GM23338 (cell line): ENCODE measurements around the gene C8G. TPM values are rescaled to one million over a fixed set of nuclear protein-coding genes. Genes with fewer than 3 reads are reported as not detected.

Source experiments
- ATAC-seq: fragments of 200-7000 bp; cut with Tn5 transposase; 3 replicates; pipeline ENCODE4 v1.9.1; 2020
- DNase-seq: peaks from one replicate; pipeline ENCODE4 v3.0.0-alpha.2; 2015; ENCODE audit warnings: low spot score
- H2AFZ ChIP-seq: fragments of 200-600 bp; sonication (generic); 2 replicates; pipeline ENCODE4 v1.8.0; 2016; ENCODE audit warnings: antibody characterized with exemption, mild to moderate bottlenecking, moderate library complexity
- H3F3A ChIP-seq: fragments of 200-600 bp; sonication (generic); replicated peaks from 2 replicates; pipeline ENCODE4 v1.8.0; 2017; ENCODE audit warnings: antibody characterized with exemption, mixed run types, low read depth
- H3K27ac ChIP-seq: fragments of 200-600 bp; sonication (generic); 2 replicates; pipeline ENCODE4 v1.6.1; 2016; ENCODE audit warnings: low read depth
- H3K27me3 ChIP-seq: fragments of 200-600 bp; sonication (generic); 2 replicates; pipeline ENCODE4 v1.8.0; 2016; ENCODE audit warnings: mild to moderate bottlenecking, mixed run types, moderate library complexity; ENCODE audit not compliant: insufficient read depth
- H3K36me3 ChIP-seq: fragments of 200-600 bp; sonication (generic); 2 replicates; pipeline ENCODE4 v1.8.0; 2016; ENCODE audit warnings: mild to moderate bottlenecking; ENCODE audit not compliant: insufficient read depth
- H3K4me1 ChIP-seq: fragments of 200-600 bp; sonication (generic); 2 replicates; pipeline ENCODE4 v1.8.0; 2016; ENCODE audit warnings: mild to moderate bottlenecking, moderate library complexity; ENCODE audit not compliant: insufficient read depth
- H3K4me2 ChIP-seq: fragments of 200-600 bp; sonication (generic); 2 replicates; pipeline ENCODE4 v1.7.1; 2017; ENCODE audit warnings: mixed run types
- H3K4me3 ChIP-seq: fragments of 200-600 bp; sonication (generic); 2 replicates; pipeline ENCODE4 v1.6.1; 2016; ENCODE audit warnings: mixed run types
- H3K79me2 ChIP-seq: fragments of 200-600 bp; sonication (generic); replicated peaks from 2 replicates; pipeline ENCODE4 v1.8.0; 2017; ENCODE audit warnings: mild to moderate bottlenecking; ENCODE audit not compliant: insufficient read depth
- H3K9me2 ChIP-seq: fragments of 200-600 bp; sonication (generic); 2 replicates; pipeline ENCODE4 v1.8.0; 2017; ENCODE audit not compliant: insufficient read depth
- H4K20me1 ChIP-seq: fragments of 200-600 bp; sonication (generic); replicated peaks from 2 replicates; pipeline ENCODE4 v1.8.0; 2017; ENCODE audit warnings: mild to moderate bottlenecking; ENCODE audit not compliant: insufficient read depth
- H3K27ac Mint-ChIP-seq: 2 replicates; pipeline ENCODE4 v1.8.0; 2020; ENCODE audit warnings: inconsistent platforms, mild to moderate bottlenecking, moderate library complexity, mixed read lengths
- H3K27me3 Mint-ChIP-seq: 3 replicates; pipeline ENCODE4 v1.8.0; 2022; ENCODE audit warnings: low read depth, mild to moderate bottlenecking, moderate library complexity, mixed read lengths, inconsistent platforms; ENCODE audit not compliant: insufficient read depth, poor library complexity
- H3K36me3 Mint-ChIP-seq: 3 replicates; pipeline ENCODE4 v1.8.0; 2021; ENCODE audit warnings: low read depth, mild to moderate bottlenecking, inconsistent platforms, moderate library complexity, mixed read lengths
- H3K4me1 Mint-ChIP-seq: 3 replicates; pipeline ENCODE4 v1.8.0; 2020; ENCODE audit warnings: mild to moderate bottlenecking, inconsistent platforms, mixed read lengths
- H3K4me3 Mint-ChIP-seq: 3 replicates; pipeline ENCODE4 v1.8.0; 2021; ENCODE audit warnings: moderate library complexity, mild to moderate bottlenecking, inconsistent platforms, mixed read lengths
- H3K9me3 Mint-ChIP-seq: 3 replicates; pipeline ENCODE4 v1.8.0; 2020; ENCODE audit warnings: moderate library complexity, mild to moderate bottlenecking, inconsistent platforms, mixed read lengths
- CREB1 ChIP-seq: fragments of 250-450 bp; sonication (Bioruptor Pico); IDR thresholded peaks from 2 replicates; pipeline ENCODE4 v1.5.0; 2020; ENCODE audit warnings: low read depth, mild to moderate bottlenecking, moderate library complexity
- EZH2phosphoT487 ChIP-seq: fragments of 200-600 bp; sonication (generic); IDR thresholded peaks from one replicate; pipeline ENCODE4 v1.8.1; 2018; ENCODE audit warnings: antibody characterized with exemption; ENCODE audit not compliant: unreplicated experiment
- JUNB ChIP-seq: IDR thresholded peaks from one replicate; pipeline ENCODE4 v1.6.1; 2016; ENCODE audit warnings: antibody characterized with exemption; ENCODE audit not compliant: unreplicated experiment
- NANOG ChIP-seq: IDR thresholded peaks from 2 replicates; pipeline ENCODE4 v1.6.1; 2016; ENCODE audit warnings: antibody characterized with exemption, borderline replicate concordance
- ZNF114 ChIP-seq: fragments of 250-450 bp; sonication (Bioruptor Pico); IDR thresholded peaks from 2 replicates; pipeline ENCODE4 v1.5.0; 2020; ENCODE audit warnings: mild to moderate bottlenecking, moderate library complexity
- ZNF331 ChIP-seq: fragments of 250-450 bp; sonication (Bioruptor Pico); IDR thresholded peaks from 2 replicates; pipeline ENCODE4 v1.5.0; 2020; ENCODE audit warnings: low read depth, mild to moderate bottlenecking, moderate library complexity
- polyA plus RNA-seq: library from polyadenylated mRNA; unstranded; fragments of >200 nt; fragmentation: Nextera tagmentation; extraction: Ambion mirVana; gene quantifications from 2 replicates; pipeline ENCODE4 v1.2.1, GENCODE V29; 2016
- total RNA-seq: library from RNA; depleted of rRNA; stranded (reverse); fragments of >200 nt; shearing (Covaris generic); gene quantifications from 2 replicates; pipeline ENCODE4 v1.2.3, GENCODE V29; 2014
- TF ChIP-seq, protein P1 (sequence below): fragments of 250-450 bp; sonication (Bioruptor Pico); IDR thresholded peaks from 2 replicates; pipeline ENCODE4 v1.5.0; 2020; ENCODE audit warnings: mild to moderate bottlenecking, moderate library complexity
- TF ChIP-seq, protein P2 (sequence below): IDR thresholded peaks from one replicate; pipeline ENCODE4 v1.6.1; 2018; ENCODE audit warnings: antibody characterized with exemption; ENCODE audit not compliant: unreplicated experiment

Gene C8G
- total and polyA plus RNA-seq, 2 experiments from 2014 or later = not detected

DNA sequence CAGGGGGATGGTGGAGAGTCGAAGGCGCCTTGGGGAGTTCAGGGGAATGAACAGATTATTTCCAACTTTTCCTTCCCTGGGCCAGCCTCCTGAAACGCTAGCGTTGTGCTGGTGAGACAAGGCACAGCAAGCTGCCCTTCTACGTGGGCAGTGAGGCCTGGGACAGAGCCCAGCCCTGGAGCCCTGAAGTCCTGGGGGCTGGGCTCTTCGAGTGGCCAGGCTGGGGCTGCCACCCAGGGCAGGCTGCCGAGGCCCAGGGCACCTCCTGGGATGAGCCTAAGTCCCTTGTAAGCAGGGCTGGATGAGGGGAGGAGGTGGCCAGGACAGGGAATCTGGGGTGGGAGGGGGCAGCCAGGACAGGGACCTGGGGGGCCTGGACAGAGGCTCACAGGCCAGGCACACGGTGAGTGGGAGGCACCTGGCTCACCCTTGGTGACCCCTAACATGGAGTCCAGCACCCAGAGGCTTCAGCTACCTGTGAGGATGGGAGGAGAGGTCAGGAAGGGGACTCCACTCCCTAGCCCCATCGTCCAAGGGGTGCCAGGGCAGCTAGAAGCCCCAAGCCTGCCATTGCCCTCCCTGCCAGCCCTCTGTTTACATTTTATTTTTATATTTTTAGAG is 5.7 kb downstream of the C8G start:
- Histone ChIP-seq H3K4me2 (peak overlapping the region; percentile 89), H3K4me1 (peaks cover 9% of the 10 kb centered on the region), H3K79me2 (no peaks in the 10 kb centered on the region), H3K27ac (no peak overlapping the region), H2AFZ (peak overlapping the region; percentile 88), H4K20me1 (no peaks in the 10 kb centered on the region), H3K9me2 (no peaks in the 10 kb centered on the region), H3F3A (no peaks in the 10 kb centered on the region; the same call in 1 of the 2 replicates), H3K27me3 (no peaks in the 10 kb centered on the region), H3K4me3 (peak overlapping the region; percentile 72), H3K36me3 (no peaks in the 10 kb centered on the region)
- no peaks in the 10 kb centered on the region for H3K9me3 Mint-ChIP-seq
- H3K36me3 Mint-ChIP-seq = no peaks in the 10 kb centered on the region
- peak overlapping the region; percentile 76; the same call in 2 of the 3 replicates for H3K4me3 Mint-ChIP-seq
- ATAC-seq (peak; percentile 1; the same call in 2 of the 3 replicates), DNase-seq (no peak)
- no peak overlapping the region for H3K27ac Mint-ChIP-seq
- peaks cover 6% of the 10 kb centered on the region; the same call in 2 of the 3 replicates for H3K4me1 Mint-ChIP-seq
- peaks cover 4% of the 10 kb centered on the region for H3K27me3 Mint-ChIP-seq
- TF ChIP-seq EZH2phosphoT487 (no peak), NANOG (no peak), ZNF114 (CRISPR knock-in tag) (no peak), JUNB (no peak), ZNF331 (CRISPR knock-in tag) (no peak), CREB1 (CRISPR knock-in tag) (no peak)
- TF ChIP-seq, protein P1, sequence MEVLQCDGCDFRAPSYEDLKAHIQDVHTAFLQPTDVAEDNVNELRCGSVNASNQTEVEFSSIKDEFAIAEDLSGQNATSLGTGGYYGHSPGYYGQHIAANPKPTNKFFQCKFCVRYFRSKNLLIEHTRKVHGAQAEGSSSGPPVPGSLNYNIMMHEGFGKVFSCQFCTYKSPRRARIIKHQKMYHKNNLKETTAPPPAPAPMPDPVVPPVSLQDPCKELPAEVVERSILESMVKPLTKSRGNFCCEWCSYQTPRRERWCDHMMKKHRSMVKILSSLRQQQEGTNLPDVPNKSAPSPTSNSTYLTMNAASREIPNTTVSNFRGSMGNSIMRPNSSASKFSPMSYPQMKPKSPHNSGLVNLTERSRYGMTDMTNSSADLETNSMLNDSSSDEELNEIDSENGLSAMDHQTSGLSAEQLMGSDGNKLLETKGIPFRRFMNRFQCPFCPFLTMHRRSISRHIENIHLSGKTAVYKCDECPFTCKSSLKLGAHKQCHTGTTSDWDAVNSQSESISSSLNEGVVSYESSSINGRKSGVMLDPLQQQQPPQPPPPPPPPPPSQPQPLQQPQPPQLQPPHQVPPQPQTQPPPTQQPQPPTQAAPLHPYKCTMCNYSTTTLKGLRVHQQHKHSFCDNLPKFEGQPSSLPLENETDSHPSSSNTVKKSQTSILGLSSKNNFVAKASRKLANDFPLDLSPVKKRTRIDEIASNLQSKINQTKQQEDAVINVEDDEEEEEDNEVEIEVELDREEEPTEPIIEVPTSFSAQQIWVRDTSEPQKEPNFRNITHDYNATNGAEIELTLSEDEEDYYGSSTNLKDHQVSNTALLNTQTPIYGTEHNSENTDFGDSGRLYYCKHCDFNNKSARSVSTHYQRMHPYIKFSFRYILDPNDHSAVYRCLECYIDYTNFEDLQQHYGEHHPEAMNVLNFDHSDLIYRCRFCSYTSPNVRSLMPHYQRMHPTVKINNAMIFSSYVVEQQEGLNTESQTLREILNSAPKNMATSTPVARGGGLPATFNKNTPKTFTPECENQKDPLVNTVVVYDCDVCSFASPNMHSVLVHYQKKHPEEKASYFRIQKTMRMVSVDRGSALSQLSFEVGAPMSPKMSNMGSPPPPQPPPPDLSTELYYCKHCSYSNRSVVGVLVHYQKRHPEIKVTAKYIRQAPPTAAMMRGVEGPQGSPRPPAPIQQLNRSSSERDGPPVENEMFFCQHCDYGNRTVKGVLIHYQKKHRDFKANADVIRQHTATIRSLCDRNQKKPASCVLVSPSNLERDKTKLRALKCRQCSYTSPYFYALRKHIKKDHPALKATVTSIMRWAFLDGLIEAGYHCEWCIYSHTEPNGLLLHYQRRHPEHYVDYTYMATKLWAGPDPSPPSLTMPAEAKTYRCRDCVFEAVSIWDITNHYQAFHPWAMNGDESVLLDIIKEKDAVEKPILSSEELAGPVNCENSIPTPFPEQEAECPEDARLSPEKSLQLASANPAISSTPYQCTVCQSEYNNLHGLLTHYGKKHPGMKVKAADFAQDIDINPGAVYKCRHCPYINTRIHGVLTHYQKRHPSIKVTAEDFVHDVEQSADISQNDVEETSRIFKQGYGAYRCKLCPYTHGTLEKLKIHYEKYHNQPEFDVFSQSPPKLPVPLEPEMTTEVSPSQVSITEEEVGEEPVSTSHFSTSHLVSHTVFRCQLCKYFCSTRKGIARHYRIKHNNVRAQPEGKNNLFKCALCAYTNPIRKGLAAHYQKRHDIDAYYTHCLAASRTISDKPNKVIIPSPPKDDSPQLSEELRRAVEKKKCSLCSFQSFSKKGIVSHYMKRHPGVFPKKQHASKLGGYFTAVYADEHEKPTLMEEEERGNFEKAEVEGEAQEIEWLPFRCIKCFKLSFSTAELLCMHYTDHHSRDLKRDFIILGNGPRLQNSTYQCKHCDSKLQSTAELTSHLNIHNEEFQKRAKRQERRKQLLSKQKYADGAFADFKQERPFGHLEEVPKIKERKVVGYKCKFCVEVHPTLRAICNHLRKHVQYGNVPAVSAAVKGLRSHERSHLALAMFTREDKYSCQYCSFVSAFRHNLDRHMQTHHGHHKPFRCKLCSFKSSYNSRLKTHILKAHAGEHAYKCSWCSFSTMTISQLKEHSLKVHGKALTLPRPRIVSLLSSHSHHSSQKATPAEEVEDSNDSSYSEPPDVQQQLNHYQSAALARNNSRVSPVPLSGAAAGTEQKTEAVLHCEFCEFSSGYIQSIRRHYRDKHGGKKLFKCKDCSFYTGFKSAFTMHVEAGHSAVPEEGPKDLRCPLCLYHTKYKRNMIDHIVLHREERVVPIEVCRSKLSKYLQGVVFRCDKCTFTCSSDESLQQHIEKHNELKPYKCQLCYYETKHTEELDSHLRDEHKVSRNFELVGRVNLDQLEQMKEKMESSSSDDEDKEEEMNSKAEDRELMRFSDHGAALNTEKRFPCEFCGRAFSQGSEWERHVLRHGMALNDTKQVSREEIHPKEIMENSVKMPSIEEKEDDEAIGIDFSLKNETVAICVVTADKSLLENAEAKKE (CRISPR knock-in tag) = no peak
- TF ChIP-seq, protein P2, sequence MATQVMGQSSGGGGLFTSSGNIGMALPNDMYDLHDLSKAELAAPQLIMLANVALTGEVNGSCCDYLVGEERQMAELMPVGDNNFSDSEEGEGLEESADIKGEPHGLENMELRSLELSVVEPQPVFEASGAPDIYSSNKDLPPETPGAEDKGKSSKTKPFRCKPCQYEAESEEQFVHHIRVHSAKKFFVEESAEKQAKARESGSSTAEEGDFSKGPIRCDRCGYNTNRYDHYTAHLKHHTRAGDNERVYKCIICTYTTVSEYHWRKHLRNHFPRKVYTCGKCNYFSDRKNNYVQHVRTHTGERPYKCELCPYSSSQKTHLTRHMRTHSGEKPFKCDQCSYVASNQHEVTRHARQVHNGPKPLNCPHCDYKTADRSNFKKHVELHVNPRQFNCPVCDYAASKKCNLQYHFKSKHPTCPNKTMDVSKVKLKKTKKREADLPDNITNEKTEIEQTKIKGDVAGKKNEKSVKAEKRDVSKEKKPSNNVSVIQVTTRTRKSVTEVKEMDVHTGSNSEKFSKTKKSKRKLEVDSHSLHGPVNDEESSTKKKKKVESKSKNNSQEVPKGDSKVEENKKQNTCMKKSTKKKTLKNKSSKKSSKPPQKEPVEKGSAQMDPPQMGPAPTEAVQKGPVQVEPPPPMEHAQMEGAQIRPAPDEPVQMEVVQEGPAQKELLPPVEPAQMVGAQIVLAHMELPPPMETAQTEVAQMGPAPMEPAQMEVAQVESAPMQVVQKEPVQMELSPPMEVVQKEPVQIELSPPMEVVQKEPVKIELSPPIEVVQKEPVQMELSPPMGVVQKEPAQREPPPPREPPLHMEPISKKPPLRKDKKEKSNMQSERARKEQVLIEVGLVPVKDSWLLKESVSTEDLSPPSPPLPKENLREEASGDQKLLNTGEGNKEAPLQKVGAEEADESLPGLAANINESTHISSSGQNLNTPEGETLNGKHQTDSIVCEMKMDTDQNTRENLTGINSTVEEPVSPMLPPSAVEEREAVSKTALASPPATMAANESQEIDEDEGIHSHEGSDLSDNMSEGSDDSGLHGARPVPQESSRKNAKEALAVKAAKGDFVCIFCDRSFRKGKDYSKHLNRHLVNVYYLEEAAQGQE = no peak
